Mesenchymal stem cell (in vitro differentiated cells and primary cell): Measurements from ENCODE around the gene XRN1.

ENCODE experiments used
- DNase-seq: peaks from one replicate; pipeline ENCODE4 v3.0.0-alpha.2; 2013
- H2AFZ ChIP-seq: one replicate; pipeline ENCODE4 v1.6.1; 2013; ENCODE audit warnings: low read depth, mild to moderate bottlenecking, control low read depth, inconsistent platforms, low read length, moderate library complexity
- H2AK5ac ChIP-seq: 2 replicates; pipeline ENCODE4 v1.6.1; 2013; ENCODE audit warnings: low read length, moderate library complexity, mild to moderate bottlenecking, inconsistent platforms; ENCODE audit not compliant: severe bottlenecking
- H2BK120ac ChIP-seq: one replicate; pipeline ENCODE4 v1.6.1; 2013; ENCODE audit warnings: low read depth, mild to moderate bottlenecking, inconsistent platforms, low read length, moderate library complexity
- H2BK12ac ChIP-seq, 2 experiments: one replicate each; pipeline ENCODE4 v1.6.1; 2013; ENCODE audit warnings: inconsistent platforms in 2 of 2, low read length in 2 of 2, mild to moderate bottlenecking in 2 of 2, moderate library complexity in 2 of 2, control low read depth in 1 of 2
- H2BK15ac ChIP-seq: one replicate; pipeline ENCODE4 v1.6.1; 2013; ENCODE audit warnings: mild to moderate bottlenecking, low read depth, inconsistent platforms; ENCODE audit not compliant: poor library complexity, severe bottlenecking
- H2BK5ac ChIP-seq: 2 replicates; pipeline ENCODE4 v1.6.1; 2013; ENCODE audit warnings: low read depth, mild to moderate bottlenecking, low read length, control low read depth, inconsistent platforms; ENCODE audit not compliant: poor library complexity, severe bottlenecking
- H3K14ac ChIP-seq, 2 experiments: one replicate each; pipeline ENCODE4 v1.6.1; 2013; ENCODE audit warnings: inconsistent platforms in 2 of 2, low read length in 2 of 2, control low read depth in 1 of 2, mild to moderate bottlenecking in 1 of 2, moderate library complexity in 1 of 2
- H3K18ac ChIP-seq, 2 experiments: one replicate each; pipeline ENCODE4 v1.6.1; 2013; ENCODE audit warnings: inconsistent platforms in 2 of 2, low read length in 2 of 2, control low read depth in 1 of 2, low read depth in 1 of 2, mild to moderate bottlenecking in 1 of 2
- H3K23ac ChIP-seq, 2 experiments: one replicate each; pipeline ENCODE4 v1.6.1; 2013; ENCODE audit warnings: inconsistent platforms in 2 of 2, low read length in 2 of 2, mild to moderate bottlenecking in 2 of 2, moderate library complexity in 2 of 2, control low read depth in 1 of 2
- H3K27ac ChIP-seq: 2 replicates; pipeline ENCODE4 v1.5.1; 2013; ENCODE audit warnings: mild to moderate bottlenecking, moderate library complexity, low read length, control low read depth, inconsistent platforms; ENCODE audit not compliant: poor library complexity, severe bottlenecking
- H3K27me3 ChIP-seq, 2 experiments: 2 replicates each; pipeline versions ENCODE4 v1.6.1 to v1.7.0; 2013; ENCODE audit warnings: low read length in 2 of 2, mild to moderate bottlenecking in 2 of 2, moderate library complexity in 2 of 2, control low read depth in 1 of 2, inconsistent platforms in 1 of 2; ENCODE audit not compliant: control insufficient read depth in 1 of 2, insufficient read depth in 1 of 2
- H3K36me3 ChIP-seq, 2 experiments: 2 replicates each; pipeline versions ENCODE4 v1.6.1 to v1.7.0; 2013; ENCODE audit warnings: low read length in 2 of 2, control low read depth in 1 of 2, inconsistent platforms in 1 of 2, low read depth in 1 of 2, mild to moderate bottlenecking in 1 of 2; ENCODE audit not compliant: insufficient read depth in 2 of 2, control insufficient read depth in 1 of 2
- H3K4ac ChIP-seq, 2 experiments: one replicate each; pipeline ENCODE4 v1.6.1; 2013; ENCODE audit warnings: inconsistent platforms in 2 of 2, low read length in 2 of 2, mild to moderate bottlenecking in 2 of 2, moderate library complexity in 2 of 2, control low read depth in 1 of 2, low read depth in 1 of 2
- H3K4me1 ChIP-seq: 2 replicates; pipeline ENCODE4 v1.6.1; 2013; ENCODE audit warnings: low read depth, low read length, control low read depth; ENCODE audit not compliant: control insufficient read depth, insufficient read depth
- H3K4me2 ChIP-seq: 2 replicates; pipeline ENCODE4 v1.6.1; 2013; ENCODE audit warnings: low read length, mild to moderate bottlenecking, inconsistent platforms; ENCODE audit not compliant: poor library complexity, severe bottlenecking
- H3K4me3 ChIP-seq, 2 experiments: 2 replicates each; pipeline versions ENCODE4 v1.5.1 to v1.7.0; 2013; ENCODE audit warnings: low read length in 2 of 2, mild to moderate bottlenecking in 2 of 2, control low read depth in 1 of 2, low read depth in 1 of 2; ENCODE audit not compliant: insufficient read depth in 1 of 2
- H3K79me1 ChIP-seq: replicated peaks from 2 replicates; pipeline ENCODE4 v1.6.1; 2013; ENCODE audit warnings: mild to moderate bottlenecking, control low read depth, low read length, inconsistent platforms; ENCODE audit not compliant: poor library complexity, severe bottlenecking
- H3K9ac ChIP-seq: 2 replicates; pipeline ENCODE4 v1.7.0; 2013; ENCODE audit warnings: mild to moderate bottlenecking, low read length, moderate library complexity
- H3K9me3 ChIP-seq: 2 replicates; pipeline ENCODE4 v1.7.0; 2013; ENCODE audit warnings: mild to moderate bottlenecking, low read length; ENCODE audit not compliant: control insufficient read depth
- H4K8ac ChIP-seq: one replicate; pipeline ENCODE4 v1.6.1; 2013; ENCODE audit warnings: inconsistent platforms, mild to moderate bottlenecking, low read length, moderate library complexity
- H4K91ac ChIP-seq: one replicate; pipeline ENCODE4 v1.6.1; 2013; ENCODE audit warnings: mild to moderate bottlenecking, low read length, inconsistent platforms
- WGBS: methylation state at CpG from one replicate; pipeline ENCODE4 v1.1.7; 2013; ENCODE audit warnings: mixed read lengths; 5-methylcytosine and 5-hydroxymethylcytosine counted together

Gene XRN1

GRCh38 chr3:142359367-142359766 lies 88.5 kb downstream of the XRN1 start:
- WGBS, result 100% methylated on average over 1 of the region's 2 CpGs

GRCh38 chr3:142356818-142357217 lies 91.0 kb downstream of the XRN1 start:
- H4K91ac ChIP-seq, result no peak overlapping the region
- H4K8ac ChIP-seq, result no peak overlapping the region
- WGBS, result 99% methylated on average over 3 of the region's 3 CpGs
- no peak overlapping the region for H2BK120ac ChIP-seq
- H3K79me1 ChIP-seq, result peaks cover 1% of the 10 kb centered on the region
- peaks cover 14 to 93% of the 10 kb centered on the region in 2 experiments for H3K36me3 ChIP-seq
- H3K4me1 ChIP-seq, result no peaks in the 10 kb centered on the region
- H2BK15ac ChIP-seq, result no peak overlapping the region
- DNase-seq, result no peak
- H3K4me3 ChIP-seq, result no peak overlapping the region
- H3K23ac ChIP-seq, result no peak overlapping the region
- H3K4me2 ChIP-seq, result no peak overlapping the region
- H3K4ac ChIP-seq, result no peak overlapping the region
- no peak overlapping the region for H3K18ac ChIP-seq
- no peak overlapping the region for H3K27ac ChIP-seq
- H3K27me3 ChIP-seq, result no peaks in the 10 kb centered on the region
- no peak overlapping the region for H2BK12ac ChIP-seq
- no peak overlapping the region for H3K14ac ChIP-seq
- no peak overlapping the region for H3K9ac ChIP-seq
- no peak overlapping the region for H2AFZ ChIP-seq
- H3K9me3 ChIP-seq, result peaks cover 4% of the 10 kb centered on the region
- no peak overlapping the region for H2AK5ac ChIP-seq
- no peak overlapping the region for H2BK5ac ChIP-seq

More at GRCh38 chr3:142359367-142359766, 88.5 kb downstream of the XRN1 start:
- H3K27ac ChIP-seq, result no peak overlapping the region
- H3K4me2 ChIP-seq, result no peak overlapping the region
- no peak overlapping the region for H2AK5ac ChIP-seq
- H3K14ac ChIP-seq, result no peak overlapping the region
- no peak overlapping the region for H2BK12ac ChIP-seq
- no peak overlapping the region for H3K23ac ChIP-seq
- no peak overlapping the region for H2BK15ac ChIP-seq
- peaks cover 4% of the 10 kb centered on the region for H3K9me3 ChIP-seq
- no peak overlapping the region for H3K9ac ChIP-seq
- DNase-seq, result no peak
- no peak overlapping the region for H2BK120ac ChIP-seq
- H3K79me1 ChIP-seq, result peaks cover 1% of the 10 kb centered on the region
- H3K18ac ChIP-seq, result no peak overlapping the region
- H4K91ac ChIP-seq, result no peak overlapping the region
- no peaks in the 10 kb centered on the region for H3K27me3 ChIP-seq
- no peak overlapping the region for H2AFZ ChIP-seq
- peaks cover 17 to 88% of the 10 kb centered on the region in 2 experiments for H3K36me3 ChIP-seq
- no peaks in the 10 kb centered on the region for H3K4me1 ChIP-seq
- H3K4ac ChIP-seq, result no peak overlapping the region
- H3K4me3 ChIP-seq, result no peak overlapping the region
- no peak overlapping the region for H2BK5ac ChIP-seq
- H4K8ac ChIP-seq, result no peak overlapping the region

- no peak overlapping the region for H2AK5ac ChIP-seq
- no peaks in the 10 kb centered on the region for H3K4me1 ChIP-seq
- no peak overlapping the region for H3K4me3 ChIP-seq
- DNase-seq, result no peak
- H3K27ac ChIP-seq, result no peak overlapping the region
- H3K23ac ChIP-seq, result no peak overlapping the region
- H3K14ac ChIP-seq, result no peak overlapping the region
- H2AFZ ChIP-seq, result no peak overlapping the region
- no CpG with 5 or more reads among the region's 3 CpGs for WGBS
- no peak overlapping the region for H3K18ac ChIP-seq
- H4K91ac ChIP-seq, result no peak overlapping the region
- H4K8ac ChIP-seq, result no peak overlapping the region
- no peak overlapping the region for H2BK15ac ChIP-seq
- H2BK5ac ChIP-seq, result no peak overlapping the region
- no peaks in the 10 kb centered on the region for H3K27me3 ChIP-seq
- no peak overlapping the region for H2BK120ac ChIP-seq
- no peak overlapping the region for H3K4me2 ChIP-seq
- H3K9me3 ChIP-seq, result peaks cover 4% of the 10 kb centered on the region
- no peak overlapping the region for H3K9ac ChIP-seq
- no peak overlapping the region for H2BK12ac ChIP-seq
- H3K4ac ChIP-seq, result no peak overlapping the region
- peaks cover 1% of the 10 kb centered on the region for H3K79me1 ChIP-seq
- H3K36me3 ChIP-seq, result peaks cover 14 to 93% of the 10 kb centered on the region in 2 experiments
Observed at GRCh38 chr3:142355692-142356091, 92.1 kb downstream of the XRN1 start.

- Histone ChIP-seq H3K23ac (no peak overlapping the region), H3K27me3 (no peaks in the 10 kb centered on the region), H2BK5ac (no peak overlapping the region), H3K27ac (no peak overlapping the region), H2AFZ (no peak overlapping the region), H2AK5ac (no peak overlapping the region), H3K4me2 (no peak overlapping the region), H3K9me3 (peaks cover 4% of the 10 kb centered on the region), H3K9ac (no peak overlapping the region), H4K8ac (no peak overlapping the region), H4K91ac (no peak overlapping the region), H2BK120ac (no peak overlapping the region), H3K4ac (no peak overlapping the region), H2BK12ac (no peak overlapping the region), H3K4me3 (no peak overlapping the region), H3K36me3 (peaks cover 14 to 96% of the 10 kb centered on the region in 2 experiments), H3K4me1 (no peaks in the 10 kb centered on the region), H3K14ac (no peak overlapping the region), H3K18ac (no peak overlapping the region), H2BK15ac (no peak overlapping the region), H3K79me1 (peaks cover 1% of the 10 kb centered on the region)
- 80% methylated on average over 1 of the region's 5 CpGs for WGBS
- DNase-seq, result no peak
Observed at GRCh38 chr3:142354076-142354475, 93.8 kb downstream of the XRN1 start.
